Amniotic epithelial cell (primary cell): Measurements from ENCODE around the gene EFEMP2.

ENCODE experiments used
- DNase-seq: peaks from one replicate; pipeline ENCODE4 v3.0.0-alpha.2; 2010; ENCODE audit warnings: low read depth

Gene EFEMP2

GRCh38 chr11:65885231-65885630 is 12.6 kb upstream of the EFEMP2 start:
- DNase-seq = no peak

GRCh38 chr11:65884716-65885092 is 12.1 kb upstream of the EFEMP2 start:
- DNase-seq = peak; percentile 64

GRCh38 chr11:65883786-65884715 is 11.5 kb upstream of the EFEMP2 start:
- DNase-seq = no peak

GRCh38 chr11:65883058-65883761 is 10.6 kb upstream of the EFEMP2 start:
- no peak for DNase-seq

GRCh38 chr11:65882120-65883057 is 9.8 kb upstream of the EFEMP2 start:
- DNase-seq = no peak

- DNase-seq = no peak
These were observed 8.3 kb upstream of the EFEMP2 start for GRCh38 chr11:65880844-65881421.

GRCh38 chr11:65880027-65880426 is 7.4 kb upstream of the EFEMP2 start:
- no peak for DNase-seq

- DNase-seq = no peak
These were observed 7.0 kb upstream of the EFEMP2 start, which contains the start of gene CTSW for GRCh38 chr11:65879617-65880016. TSS of gene CTSW (plus strand) at chr11:65879837. CDS start at chr11:65879855, 18 bp downstream.

- DNase-seq = peak; percentile 86
These were observed 937 bp upstream of the EFEMP2 start for GRCh38 chr11:65873318-65874156.

- peak; percentile 36 for DNase-seq
These were observed 620 bp downstream of the EFEMP2 start for GRCh38 chr11:65871811-65872548.

GRCh38 chr11:65870706-65871681 is 1.6 kb downstream of the EFEMP2 start:
- DNase-seq = no peak

GRCh38 chr11:65870307-65870658 is 2.3 kb downstream of the EFEMP2 start:
- DNase-seq = no peak

GRCh38 chr11:65869643-65870306 is 2.8 kb downstream of the EFEMP2 start:
- DNase-seq = no peak

- DNase-seq = no peak
These were observed 3.7 kb downstream of the EFEMP2 start for GRCh38 chr11:65868907-65869306.

- DNase-seq = no peak
These were observed 4.4 kb downstream of the EFEMP2 start for GRCh38 chr11:65868076-65868667.

- no peak for DNase-seq
These were observed 5.1 kb downstream of the EFEMP2 start for GRCh38 chr11:65867284-65868071.
